Stomach (tissue), 9 donors: ENCODE measurements around the gene PROC. TPM values are rescaled to one million over a fixed set of nuclear protein-coding genes. Genes with fewer than 3 reads are reported as not detected.
A peak's percentile ranks its signal among the peaks of the same experiment; 100 is the strongest.

Source experiments
- DNase-seq, 2 donors: peaks; one replicate each; pipeline versions ENCODE4 v3.0.0 to v3.0.0-alpha.2; 2013 to 2019
- H3K27ac ChIP-seq, 5 donors: fragments of 200-600 bp in 4 of 5; sonication (generic) in 4 of 5; one replicate each; pipeline ENCODE4 v1.5.1; 2013 to 2019; ENCODE audit warnings: mild to moderate bottlenecking in 1 of 5, moderate library complexity in 1 of 5
- H3K27me3 ChIP-seq, 3 donors: fragments of 200-600 bp; sonication (generic); one replicate each; pipeline ENCODE4 v1.5.1; 2017 to 2019; ENCODE audit warnings: mixed run types in 1 of 3
- H3K36me3 ChIP-seq, 4 donors: fragments of 200-600 bp; sonication (generic); 1 replicate in 3 of 4; 2 replicates in 1 of 4; pipeline ENCODE4 v1.5.1; 2016 to 2019
- H3K4me1 ChIP-seq, 4 donors: fragments of 200-600 bp; sonication (generic); one replicate each; pipeline ENCODE4 v1.5.1; 2016 to 2019
- H3K4me3 ChIP-seq, 4 donors: fragments of 200-600 bp; sonication (generic) in 3 of 4; one replicate each; pipeline ENCODE4 v1.5.1; 2016 to 2019; ENCODE audit warnings: mild to moderate bottlenecking in 1 of 4
- H3K9me3 ChIP-seq, 4 donors: fragments of 200-600 bp; sonication (generic); one replicate each; pipeline ENCODE4 v1.5.1; 2016 to 2019
- CTCF ChIP-seq, 7 experiments: fragments of 450-650 bp in 4 of 7; fragments of 200-600 bp in 3 of 7; sonication (generic) in 3 of 7; IDR thresholded peaks; one replicate each; pipeline ENCODE4 v1.5.1; 2016 to 2019; ENCODE audit warnings: antibody characterized with exemption in 7 of 7, control low read depth in 2 of 7, mild to moderate bottlenecking in 1 of 7
- EP300 ChIP-seq: sonication (generic); formaldehyde crosslinking; IDR thresholded peaks from one replicate; pipeline ENCODE4 v1.6.1; 2017; ENCODE audit warnings: antibody characterized with exemption
- POLR2A ChIP-seq, 4 donors: fragments of 450-650 bp; IDR thresholded peaks; one replicate each; pipeline ENCODE4 v1.6.1; 2016; ENCODE audit warnings: antibody characterized with exemption in 4 of 4, control low read depth in 2 of 4, mild to moderate bottlenecking in 1 of 4, moderate library complexity in 1 of 4
- POLR2AphosphoS5 ChIP-seq, 3 donors: sonication (generic); formaldehyde crosslinking; IDR thresholded peaks; one replicate each; pipeline ENCODE4 v1.6.1; 2016; ENCODE audit warnings: antibody characterized with exemption in 3 of 3
- WGBS, 5 donors: extraction: QIAGEN DNeasy Blood & Tissue Kit in 3 of 5; methylation state at CpG; one replicate each; pipeline versions ENCODE4 v1.1.5 to v1.1.7; 2013 to 2018; 5-methylcytosine and 5-hydroxymethylcytosine counted together
- intact Hi-C: fragments of 100-400 bp; cut with DNase I; formaldehyde crosslinking; loops from one replicate; pipeline ENCODE4 v1.15.1; 2023; ENCODE audit warnings: low total_unique reads
- polyA plus RNA-seq, 3 donors: library from polyadenylated mRNA; stranded (reverse); fragments of 200-250 nt; gene quantifications; one replicate each; pipeline ENCODE4 v1.2.3, GENCODE V29; 2013
- total RNA-seq, 5 donors: library from RNA; depleted of rRNA; stranded (reverse); fragments of >200 nt; gene quantifications; one replicate each; pipeline versions ENCODE4 v1.1.0 to v1.2.3, GENCODE V29; 2014 to 2016
- donor health status: healthy with polysubstance abuse.
- donor health status: Bipolar disorder and iron deficiency.
- donor health status: healthy.

The PROC gene
- total and polyA plus RNA-seq, 8 donors: 1.2 to 6.8 (median 4.6) TPM; not detected in 1

- H3K36me3 ChIP-seq: no peaks in the 10 kb centered on the region
- peak overlapping the region in 3 of 5 donors; percentile 23 to 29 (median 24) for H3K27ac ChIP-seq
- WGBS, 5 donors: 83 to 94% (median 89%) methylated on average over 7 of the region's 7 CpGs
- H3K4me3 ChIP-seq: no peak overlapping the region
- no peak for DNase-seq
- intact Hi-C loops: no loop called here
- TF ChIP-seq POLR2A (IDR thresholded peaks at IDR 0.05) (no peak), CTCF (IDR thresholded peaks at IDR 0.05) (no peak), POLR2AphosphoS5 (IDR thresholded peaks at IDR 0.05) (no peak), EP300 (no peak)
- no peaks in the 10 kb centered on the region for H3K27me3 ChIP-seq
- H3K9me3 ChIP-seq: no peaks in the 10 kb centered on the region
- peaks cover 17 to 50% (median 26%) of the 10 kb centered on the region in 4 donors for H3K4me1 ChIP-seq
Measured at GRCh38 chr2:127404466-127405254, 13.6 kb upstream of the PROC start.

- H3K27ac ChIP-seq: peak overlapping the region in 3 of 5 donors; percentile 23 to 29 (median 24)
- 68 to 74% (median 71%) methylated on average over 3 of the region's 3 CpGs for WGBS, 5 donors
- TF ChIP-seq EP300 (no peak), CTCF (IDR thresholded peaks at IDR 0.05) (no peak), POLR2AphosphoS5 (IDR thresholded peaks at IDR 0.05) (no peak), POLR2A (IDR thresholded peaks at IDR 0.05) (no peak)
Measured at GRCh38 chr2:127405255-127405610, 13.0 kb upstream of the PROC start.

GRCh38 chr2:127406454-127406853, 11.8 kb upstream of the PROC start:
- H3K4me1 ChIP-seq: peaks cover 20 to 56% (median 26%) of the 10 kb centered on the region in 4 donors
- no peak overlapping the region for H3K4me3 ChIP-seq
- H3K36me3 ChIP-seq: no peaks in the 10 kb centered on the region
- no peaks in the 10 kb centered on the region for H3K9me3 ChIP-seq
- H3K27me3 ChIP-seq: no peaks in the 10 kb centered on the region
- intact Hi-C loops: no loop called here
- no peak for DNase-seq
- peak overlapping the region in 1 of 5 donors; percentile 94 for H3K27ac ChIP-seq
- 87 to 97% (median 94%) methylated on average over 2 of the region's 2 CpGs for WGBS, 5 donors
- TF ChIP-seq POLR2AphosphoS5 (IDR thresholded peaks at IDR 0.05): no peak
- no peak for TF ChIP-seq EP300
- TF ChIP-seq CTCF (IDR thresholded peaks at IDR 0.05): no peak
- no peak for TF ChIP-seq POLR2A (IDR thresholded peaks at IDR 0.05)

More at GRCh38 chr2:127405255-127405610, 13.0 kb upstream of the PROC start:
- H3K4me3 ChIP-seq: no peak overlapping the region
- intact Hi-C loops: no loop called here
- DNase-seq: no peak
- no peaks in the 10 kb centered on the region for H3K36me3 ChIP-seq
- H3K9me3 ChIP-seq: no peaks in the 10 kb centered on the region
- H3K27me3 ChIP-seq: no peaks in the 10 kb centered on the region
- peaks cover 17 to 54% (median 27%) of the 10 kb centered on the region in 4 donors for H3K4me1 ChIP-seq

GRCh38 chr2:127407091-127407490, 11.1 kb upstream of the PROC start:
- Histone ChIP-seq H3K27ac (peak overlapping the region in 2 of 5 donors; percentile 94 to 95), H3K4me1 (peaks cover 20 to 58% (median 28%) of the 10 kb centered on the region in 4 donors), H3K4me3 (no peak overlapping the region), H3K36me3 (no peaks in the 10 kb centered on the region), H3K27me3 (no peaks in the 10 kb centered on the region), H3K9me3 (no peaks in the 10 kb centered on the region)
- intact Hi-C loops: no loop called here
- TF ChIP-seq POLR2AphosphoS5 (IDR thresholded peaks at IDR 0.05) (no peak), EP300 (no peak), CTCF (IDR thresholded peaks at IDR 0.05) (no peak), POLR2A (IDR thresholded peaks at IDR 0.05) (no peak)
- WGBS, 5 donors: 94 to 97% (median 95%) methylated on average over 9 of the region's 9 CpGs
- DNase-seq: no peak
